Amniotic stem cell (primary cell): Measurements from ENCODE around the gene KLRF1.

Source experiments
- DNase-seq: peaks from one replicate; lab custom pipeline; 2025; lab: John Stamatoyannopoulos, UW

KLRF1 gene

GRCh38 chr12:9809338-9809737 is 17.9 kb upstream of the KLRF1 start:
- DNase-seq: no peak

- DNase-seq: no peak
Observed at GRCh38 chr12:9809866-9810265, 17.4 kb upstream of the KLRF1 start.

- no peak for DNase-seq
Observed at GRCh38 chr12:9810671-9811070, 16.6 kb upstream of the KLRF1 start.

- no peak for DNase-seq
Observed at GRCh38 chr12:9811621-9812020, 15.7 kb upstream of the KLRF1 start.

- DNase-seq: no peak
Observed at GRCh38 chr12:9813821-9814798, 13.2 kb upstream of the KLRF1 start.

GRCh38 chr12:9820281-9820930 is 6.9 kb upstream of the KLRF1 start:
- DNase-seq: no peak

GRCh38 chr12:9829483-9829882 is 2.2 kb downstream of the KLRF1 start:
- DNase-seq: no peak

- no peak for DNase-seq
Observed at GRCh38 chr12:9829982-9830381, 2.7 kb downstream of the KLRF1 start.

GRCh38 chr12:9831720-9832119 is 4.4 kb downstream of the KLRF1 start:
- DNase-seq: no peak

GRCh38 chr12:9843407-9843806 is 16.1 kb downstream of the KLRF1 start:
- DNase-seq: no peak

- no peak for DNase-seq
Observed at GRCh38 chr12:9848899-9849298, 21.6 kb downstream of the KLRF1 start.

- DNase-seq: no peak
Observed at GRCh38 chr12:9851050-9851449, 23.8 kb downstream of the KLRF1 start.

- DNase-seq: no peak
Observed at GRCh38 chr12:9851927-9852326, 24.6 kb downstream of the KLRF1 start.

GRCh38 chr12:9856151-9856550 is 28.9 kb downstream of the KLRF1 start:
- no peak for DNase-seq

GRCh38 chr12:9856894-9857293 is 29.6 kb downstream of the KLRF1 start:
- no peak for DNase-seq

GRCh38 chr12:9858135-9858534 is 30.9 kb downstream of the KLRF1 start:
- no peak for DNase-seq

GRCh38 chr12:9864913-9865675 is 37.8 kb downstream of the KLRF1 start:
- DNase-seq: no peak

- no peak for DNase-seq
Observed at GRCh38 chr12:9866860-9867269, 39.6 kb downstream of the KLRF1 start.

GRCh38 chr12:9867531-9867930 is 40.2 kb downstream of the KLRF1 start:
- DNase-seq: no peak

GRCh38 chr12:9868311-9868801 is 41.1 kb downstream of the KLRF1 start:
- no peak for DNase-seq

- no peak for DNase-seq
Observed at GRCh38 chr12:9868951-9869306, 41.6 kb downstream of the KLRF1 start.
